OCI-LY7 (cell line): ENCODE measurements around the gene PDZD2. TPM values are rescaled to one million over a fixed set of nuclear protein-coding genes. Genes with fewer than 3 reads are reported as not detected.
"Not testable (repeated sequence)": the region's sequence is repeated elsewhere in the genome, so short reads cannot be mapped to it uniquely, and the experiment has no call there.

Experiments used
- BruUV-seq: library from RNA; stranded (reverse); fragments of 400-500 nt; replicated peaks from 2 replicates; lab custom pipeline; 2021; lab: Mats Ljungman, UMichigan
- CTCF ChIA-PET: fragments of 300-600 bp; sonication (Branson Sonifier 250); formaldehyde crosslinking; loops from one replicate; lab custom pipeline; 2022; ENCODE audit warnings: antibody characterized with exemption; ENCODE audit not compliant: unreplicated experiment; lab: Charles Lee
- POLR2A ChIA-PET: fragments of 300-600 bp; sonication (Branson Sonifier 250); formaldehyde crosslinking; loops from one replicate; lab custom pipeline; 2022; ENCODE audit warnings: antibody characterized with exemption; lab: Charles Lee
- DNase-seq: peaks from one replicate; pipeline ENCODE4 v3.0.0-alpha.2; 2015; ENCODE audit warnings: low spot score
- H2AFZ ChIP-seq: fragments of 200-600 bp; sonication (generic), shearing (Covaris generic); 2 replicates; pipeline ENCODE4 v1.6.1; 2014; ENCODE audit warnings: mild to moderate bottlenecking, antibody characterized with exemption, low read length, moderate library complexity
- H3K27ac ChIP-seq: fragments of 200-600 bp; sonication (generic); 2 replicates; pipeline ENCODE4 v1.5.1; 2014; ENCODE audit warnings: mixed run types, low read depth, mild to moderate bottlenecking, moderate library complexity, low read length, inconsistent platforms; ENCODE audit not compliant: poor library complexity, severe bottlenecking
- H3K36me3 ChIP-seq: fragments of 200-600 bp; sonication (generic); 2 replicates; pipeline ENCODE4 v1.6.1; 2014; ENCODE audit warnings: mild to moderate bottlenecking, antibody characterized with exemption, low read length, moderate library complexity, mixed read lengths; ENCODE audit not compliant: insufficient read depth
- H3K4me1 ChIP-seq: fragments of 200-600 bp; sonication (generic); 2 replicates; pipeline ENCODE4 v1.5.1; 2014; ENCODE audit warnings: mild to moderate bottlenecking, low read length; ENCODE audit not compliant: insufficient read depth, poor library complexity, severe bottlenecking
- H3K4me2 ChIP-seq: fragments of 200-600 bp; sonication (generic); 2 replicates; pipeline ENCODE4 v1.6.1; 2014; ENCODE audit warnings: mild to moderate bottlenecking, low read length
- H3K4me3 ChIP-seq: fragments of 200-600 bp; sonication (generic); 2 replicates; pipeline ENCODE4 v1.5.1; 2014; ENCODE audit warnings: mild to moderate bottlenecking, low read depth, low read length; ENCODE audit not compliant: poor library complexity, severe bottlenecking
- H3K79me2 ChIP-seq: fragments of 200-600 bp; sonication (generic); 2 replicates; pipeline ENCODE4 v1.6.1; 2016; ENCODE audit warnings: low read depth, mild to moderate bottlenecking, low read length, moderate library complexity, mixed read lengths; ENCODE audit not compliant: insufficient read depth
- H3K9me2 ChIP-seq: fragments of 200-600 bp; sonication (generic); 2 replicates; pipeline ENCODE4 v1.6.1; 2016; ENCODE audit warnings: mild to moderate bottlenecking, low read length, mixed read lengths; ENCODE audit not compliant: insufficient read depth
- H3K9me3 ChIP-seq: fragments of 200-600 bp; sonication (generic); 2 replicates; pipeline ENCODE4 v1.6.1; 2014; ENCODE audit warnings: mild to moderate bottlenecking, mixed run types, low read length, mixed read lengths
- H4K20me1 ChIP-seq: fragments of 200-600 bp; sonication (generic); 2 replicates; pipeline ENCODE4 v1.6.1; 2014; ENCODE audit warnings: mild to moderate bottlenecking, antibody characterized with exemption, low read length, moderate library complexity, mixed read lengths; ENCODE audit not compliant: insufficient read depth
- CTCF ChIP-seq: fragments of 200-600 bp; sonication (generic); conservative IDR thresholded peaks from 2 replicates; pipeline ENCODE4 v1.5.1; 2014; ENCODE audit warnings: mild to moderate bottlenecking, antibody characterized with exemption, low read length, moderate library complexity, mixed read lengths
- EZH2phosphoT487 ChIP-seq: fragments of 200-600 bp; sonication (generic); IDR thresholded peaks from 2 replicates; pipeline ENCODE4 v1.6.1; 2018; ENCODE audit warnings: low read depth, borderline replicate concordance, mild to moderate bottlenecking, mixed run types, antibody characterized with exemption, low read length, moderate library complexity, mixed read lengths
- intact Hi-C: fragments of 100-400 bp; cut with micrococcal nuclease; formaldehyde crosslinking; loops from one replicate; pipeline ENCODE4 v1.10.0; 2022; ENCODE audit not compliant: unreplicated experiment
- total RNA-seq, 2 experiments: library from RNA; depleted of rRNA in 1 of 2; stranded (reverse); fragments of >200 nt in 1 of 2; shearing (Covaris generic) in 1 of 2; gene quantifications; 2 replicates each; pipeline ENCODE4 v1.2.3, GENCODE V29; 2014 to 2022

PDZD2 gene
- total RNA-seq, 2 experiments from 2014 or later, result 8.6 to 10.6 TPM

- TF ChIP-seq EZH2phosphoT487 (no peak), CTCF (no peak)
- Histone ChIP-seq H3K4me2 (no peak overlapping the region), H3K9me2 (no peaks in the 10 kb centered on the region), H2AFZ (no peak overlapping the region), H4K20me1 (no peaks in the 10 kb centered on the region), H3K9me3 (no peaks in the 10 kb centered on the region), H3K27ac (no peak overlapping the region), H3K4me1 (no peaks in the 10 kb centered on the region), H3K79me2 (no peaks in the 10 kb centered on the region), H3K36me3 (no peaks in the 10 kb centered on the region), H3K4me3 (no peak overlapping the region)
- ChIA-PET CTCF (no interaction called here), POLR2A (no interaction called here)
- intact Hi-C loops, result no loop called here
- no peak for DNase-seq
- BruUV-seq, result no TSS peak
Measured at GRCh38 chr5:31725996-31726395, 87.1 kb downstream of the PDZD2 start.

GRCh38 chr5:31726952-31727351 is 88.0 kb downstream of the PDZD2 start:
- no TSS peak for BruUV-seq
- Histone ChIP-seq H3K36me3 (no peaks in the 10 kb centered on the region), H3K27ac (no peak overlapping the region), H2AFZ (no peak overlapping the region), H3K4me1 (no peaks in the 10 kb centered on the region), H3K4me2 (no peak overlapping the region), H3K4me3 (no peak overlapping the region), H3K9me2 (no peaks in the 10 kb centered on the region), H4K20me1 (no peaks in the 10 kb centered on the region), H3K9me3 (no peaks in the 10 kb centered on the region), H3K79me2 (no peaks in the 10 kb centered on the region)
- ChIA-PET CTCF (no interaction called here), POLR2A (no interaction called here)
- intact Hi-C loops, result no loop called here
- TF ChIP-seq EZH2phosphoT487, result no peak
- no peak for TF ChIP-seq CTCF
- no peak for DNase-seq

- no peak overlapping the region for H3K27ac ChIP-seq
- no peak overlapping the region for H3K4me3 ChIP-seq
- no peaks in the 10 kb centered on the region for H3K9me3 ChIP-seq
- DNase-seq, result no peak
- no TSS peak for BruUV-seq
- no peak overlapping the region for H2AFZ ChIP-seq
- no peaks in the 10 kb centered on the region for H3K4me1 ChIP-seq
- TF ChIP-seq CTCF (no peak), EZH2phosphoT487 (no peak)
- no peaks in the 10 kb centered on the region for H3K79me2 ChIP-seq
- no peaks in the 10 kb centered on the region for H3K36me3 ChIP-seq
- intact Hi-C loops, result no loop called here
- H4K20me1 ChIP-seq, result no peaks in the 10 kb centered on the region
- ChIA-PET POLR2A (interaction anchor here (1.5 kb wide), 1 partner anchor 9 kb away, joined by 3 read pairs; no protein-coding TSS in a partner anchor), CTCF (no interaction called here)
- H3K4me2 ChIP-seq, result no peak overlapping the region
- no peaks in the 10 kb centered on the region for H3K9me2 ChIP-seq
Measured at GRCh38 chr5:31728039-31728438, 89.1 kb downstream of the PDZD2 start.

GRCh38 chr5:31728806-31729205 is 89.9 kb downstream of the PDZD2 start:
- H2AFZ ChIP-seq, H4K20me1 ChIP-seq, H3K9me3 ChIP-seq, intact Hi-C loops, H3K79me2 ChIP-seq, H3K36me3 ChIP-seq, BruUV-seq, H3K4me2 ChIP-seq, H3K9me2 ChIP-seq, H3K27ac ChIP-seq, CTCF ChIA-PET, H3K4me1 ChIP-seq, DNase-seq, H3K4me3 ChIP-seq: not testable (repeated sequence)
- POLR2A ChIA-PET, result interaction anchor here (1.5 kb wide), 1 partner anchor 9 kb away, joined by 3 read pairs; no protein-coding TSS in a partner anchor
